ENCODE data around the gene NTM. TPM values are rescaled to one million over a fixed set of nuclear protein-coding genes. Genes with fewer than 3 reads are reported as not detected.

Gene NTM
- total and polyA plus RNA-seq, 2 donors (not counting 3 experiments of a cell fraction or from before 2014, with no cell fraction given) = 1.00 to 1.1 TPM

- H3K4me2 ChIP-seq (ENCODE audit: insufficient read depth, low read length) = no peak overlapping the region
- H3K9ac ChIP-seq (replicated peaks; ENCODE audit: extremely low read depth, insufficient read depth, low read length) = no peak overlapping the region
- ChIA-PET CTCF (no interaction called here), POLR2A (no interaction called here)
- no peaks in the 10 kb centered on the region for H3K27me3 ChIP-seq (ENCODE audit: control insufficient read depth in 2 of 2, insufficient read depth in 2 of 2, low read length in 2 of 2)
- no peaks in the 10 kb centered on the region for H3K4me1 ChIP-seq (ENCODE audit: control insufficient read depth, extremely low read depth, insufficient read depth, low read length)
- H3K9me3 ChIP-seq (replicated peaks; ENCODE audit: control insufficient read depth, insufficient read depth, low read length) = peaks cover 5% of the 10 kb centered on the region
- H2AFZ ChIP-seq (ENCODE audit: low read depth, low read length) = no peak overlapping the region
- TF ChIP-seq MYC (IDR thresholded peaks at IDR 0.05; ENCODE audit: low read depth, low read length) (no peak), POLR2A (IDR thresholded peaks at IDR 0.05; ENCODE audit: low read depth, low read length) (no peak), FOS (IDR thresholded peaks at IDR 0.05; ENCODE audit: borderline replicate concordance, insufficient read depth, low read length) (no peak), GATA2 (IDR thresholded peaks at IDR 0.05; ENCODE audit: insufficient read depth, insufficient read length, low read depth, low read length) (no peak)
- TF ChIP-seq, protein P1, sequence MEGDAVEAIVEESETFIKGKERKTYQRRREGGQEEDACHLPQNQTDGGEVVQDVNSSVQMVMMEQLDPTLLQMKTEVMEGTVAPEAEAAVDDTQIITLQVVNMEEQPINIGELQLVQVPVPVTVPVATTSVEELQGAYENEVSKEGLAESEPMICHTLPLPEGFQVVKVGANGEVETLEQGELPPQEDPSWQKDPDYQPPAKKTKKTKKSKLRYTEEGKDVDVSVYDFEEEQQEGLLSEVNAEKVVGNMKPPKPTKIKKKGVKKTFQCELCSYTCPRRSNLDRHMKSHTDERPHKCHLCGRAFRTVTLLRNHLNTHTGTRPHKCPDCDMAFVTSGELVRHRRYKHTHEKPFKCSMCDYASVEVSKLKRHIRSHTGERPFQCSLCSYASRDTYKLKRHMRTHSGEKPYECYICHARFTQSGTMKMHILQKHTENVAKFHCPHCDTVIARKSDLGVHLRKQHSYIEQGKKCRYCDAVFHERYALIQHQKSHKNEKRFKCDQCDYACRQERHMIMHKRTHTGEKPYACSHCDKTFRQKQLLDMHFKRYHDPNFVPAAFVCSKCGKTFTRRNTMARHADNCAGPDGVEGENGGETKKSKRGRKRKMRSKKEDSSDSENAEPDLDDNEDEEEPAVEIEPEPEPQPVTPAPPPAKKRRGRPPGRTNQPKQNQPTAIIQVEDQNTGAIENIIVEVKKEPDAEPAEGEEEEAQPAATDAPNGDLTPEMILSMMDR (IDR thresholded peaks at IDR 0.05; ENCODE audit: extremely low read depth in 1 of 2, insufficient read depth in 1 of 2, low read depth in 1 of 2, low read length in 2 of 2) = no peak
- TF ChIP-seq, protein P2, sequence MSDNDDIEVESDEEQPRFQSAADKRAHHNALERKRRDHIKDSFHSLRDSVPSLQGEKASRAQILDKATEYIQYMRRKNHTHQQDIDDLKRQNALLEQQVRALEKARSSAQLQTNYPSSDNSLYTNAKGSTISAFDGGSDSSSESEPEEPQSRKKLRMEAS (IDR thresholded peaks at IDR 0.05; ENCODE audit: insufficient read depth, insufficient read length) = no peak
- H3K36me3 ChIP-seq (ENCODE audit: control insufficient read depth in 2 of 2, extremely low read depth in 1 of 2, insufficient read depth in 2 of 2, low read length in 2 of 2) = no peaks in the 10 kb centered on the region
- no peak overlapping the region for H3K27ac ChIP-seq (ENCODE audit: insufficient read depth, low read depth, low read length)
- H3K79me2 ChIP-seq (ENCODE audit: control insufficient read depth, insufficient read depth, low read length) = no peaks in the 10 kb centered on the region
- H3K4me3 ChIP-seq (replicated peaks in 1 of 3; ENCODE audit: insufficient read depth in 1 of 3, low read depth in 1 of 3, low read length in 3 of 3) = no peak overlapping the region
- no peaks in the 10 kb centered on the region for H4K20me1 ChIP-seq (replicated peaks; ENCODE audit: control insufficient read depth, extremely low read depth, insufficient read depth, low read length)
- DNase-seq (ENCODE audit: low read depth, low spot score) (no peak), FAIRE-seq (no peak)
- dilution Hi-C loops (cut with MboI; ENCODE audit: extremely low pct_ligation_motif_present, low sequenced_read_pairs) = no loop called here
- BruUV-seq (replicated peaks) = no TSS peak
- H3K9me1 ChIP-seq (replicated peaks; ENCODE audit: control insufficient read depth, extremely low read depth, insufficient read depth, low read length) = no peaks in the 10 kb centered on the region
- intact Hi-C loops (cut with micrococcal nuclease) = no loop called here
Observed at GRCh38 chr11:132337819-132338416, 967.5 kb downstream of the NTM start.

Data from endothelial cell of umbilical vein (primary cell).